OCI-LY1 (cell line): Measurements from ENCODE around the gene ZDHHC18.
A peak's percentile ranks its signal among the peaks of the same experiment; 100 is the strongest.

Experiments
- H2AFZ ChIP-seq: fragments of 200-600 bp; sonication (generic), shearing (Covaris generic); 2 replicates; pipeline ENCODE4 v1.6.0; 2014; ENCODE audit warnings: antibody characterized with exemption, mild to moderate bottlenecking, low read length
- H3F3A ChIP-seq: fragments of 200-600 bp; sonication (generic), shearing (Covaris generic); 2 replicates; pipeline ENCODE4 v1.6.0; 2014; ENCODE audit warnings: mild to moderate bottlenecking, antibody characterized with exemption, low read length, moderate library complexity; ENCODE audit not compliant: insufficient read depth
- H3K27ac ChIP-seq: fragments of 200-600 bp; sonication (generic); 2 replicates; pipeline ENCODE4 v1.5.1; 2014; ENCODE audit warnings: low read length, mixed run types, mild to moderate bottlenecking, low read depth; ENCODE audit not compliant: poor library complexity, severe bottlenecking
- H3K27me3 ChIP-seq: fragments of 200-600 bp; sonication (generic); 2 replicates; pipeline ENCODE4 v1.6.0; 2014; ENCODE audit warnings: antibody characterized with exemption, mild to moderate bottlenecking, low read length, moderate library complexity; ENCODE audit not compliant: insufficient read depth
- H3K36me3 ChIP-seq: fragments of 200-600 bp; sonication (generic); 2 replicates; pipeline ENCODE4 v1.6.1; 2014; ENCODE audit warnings: mild to moderate bottlenecking, antibody characterized with exemption, low read length, moderate library complexity, mixed read lengths; ENCODE audit not compliant: insufficient read depth
- H3K4me1 ChIP-seq: fragments of 200-600 bp; sonication (generic); 2 replicates; pipeline ENCODE4 v1.5.1; 2014; ENCODE audit warnings: mild to moderate bottlenecking, low read length, moderate library complexity; ENCODE audit not compliant: insufficient read depth, severe bottlenecking
- H3K4me2 ChIP-seq: fragments of 200-600 bp; sonication (generic), shearing (Covaris generic); 2 replicates; pipeline ENCODE4 v1.6.1; 2014; ENCODE audit warnings: low read length
- H3K4me3 ChIP-seq: fragments of 200-600 bp; sonication (generic); 2 replicates; pipeline ENCODE4 v1.5.1; 2014; ENCODE audit warnings: low read length, low read depth, mild to moderate bottlenecking, mixed read lengths; ENCODE audit not compliant: poor library complexity, severe bottlenecking
- H3K79me2 ChIP-seq: fragments of 200-600 bp; shearing (Covaris generic); 2 replicates; pipeline ENCODE4 v1.6.1; 2016; ENCODE audit warnings: mixed run types, low read length, mixed read lengths; ENCODE audit not compliant: insufficient read depth
- H3K9ac ChIP-seq: fragments of 200-600 bp; sonication (generic), shearing (Covaris generic); 2 replicates; pipeline ENCODE4 v1.6.1; 2014; ENCODE audit warnings: mild to moderate bottlenecking, low read length, mixed read lengths
- H3K9me2 ChIP-seq: fragments of 200-600 bp; sonication (generic), shearing (Covaris generic); 2 replicates; pipeline ENCODE4 v1.6.1; 2014; ENCODE audit warnings: low read depth, mild to moderate bottlenecking, low read length, mixed read lengths
- H3K9me3 ChIP-seq: fragments of 200-600 bp; shearing (Covaris generic); 2 replicates; pipeline ENCODE4 v1.6.1; 2014; ENCODE audit warnings: low read length, mixed read lengths
- H4K20me1 ChIP-seq: fragments of 200-600 bp; sonication (generic), shearing (Covaris generic); 2 replicates; pipeline ENCODE4 v1.6.0; 2016; ENCODE audit warnings: mild to moderate bottlenecking, low read length; ENCODE audit not compliant: insufficient read depth
- EZH2 ChIP-seq: fragments of 200-600 bp; sonication (generic), shearing (Covaris generic); IDR thresholded peaks from 2 replicates; pipeline ENCODE4 v1.8.0; 2017; ENCODE audit warnings: borderline replicate concordance, mixed run types, mild to moderate bottlenecking, antibody characterized with exemption, low read length, moderate library complexity, mixed read lengths
- TF ChIP-seq, protein P1 (sequence below): fragments of 200-600 bp; sonication (generic), shearing (Covaris generic); IDR thresholded peaks from 2 replicates; pipeline ENCODE4 v1.5.1; 2017; ENCODE audit warnings: mild to moderate bottlenecking, antibody characterized with exemption, low read length, moderate library complexity, mixed read lengths

Gene ZDHHC18

DNA sequence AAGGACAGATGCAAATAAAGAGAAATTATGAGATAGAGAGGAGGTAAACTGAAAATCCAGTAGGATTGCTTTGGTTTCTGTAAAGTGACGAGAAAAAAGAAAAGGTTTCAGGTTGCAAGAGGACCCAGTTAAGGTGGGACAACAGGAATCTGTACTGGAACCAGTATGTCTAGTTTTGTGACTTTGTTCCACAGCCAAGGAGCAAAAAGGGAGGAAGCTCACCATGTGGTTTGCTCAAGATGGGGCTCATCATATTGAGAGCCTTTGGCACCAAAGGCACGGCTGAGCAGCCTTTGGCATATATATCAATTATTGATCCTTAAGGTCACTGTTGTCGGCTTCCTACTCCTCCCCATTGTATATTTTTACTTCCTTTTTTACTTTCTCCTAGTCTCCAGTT, 1.8 kb upstream of the ZDHHC18 start:
- H2AFZ ChIP-seq, result no peak overlapping the region
- H3K27me3 ChIP-seq, result no peaks in the 10 kb centered on the region
- no peaks in the 10 kb centered on the region for H3K9me3 ChIP-seq
- H4K20me1 ChIP-seq, result no peaks in the 10 kb centered on the region
- no peaks in the 10 kb centered on the region for H3K36me3 ChIP-seq
- H3K9ac ChIP-seq, result no peak overlapping the region
- no peak overlapping the region for H3K4me2 ChIP-seq
- H3K4me1 ChIP-seq, result peaks cover 35% of the 10 kb centered on the region
- H3K4me3 ChIP-seq, result no peak overlapping the region
- no peaks in the 10 kb centered on the region for H3K9me2 ChIP-seq
- H3F3A ChIP-seq, result no peaks in the 10 kb centered on the region
- no peaks in the 10 kb centered on the region for H3K79me2 ChIP-seq
- no peak for TF ChIP-seq EZH2
- TF ChIP-seq, protein P1, sequence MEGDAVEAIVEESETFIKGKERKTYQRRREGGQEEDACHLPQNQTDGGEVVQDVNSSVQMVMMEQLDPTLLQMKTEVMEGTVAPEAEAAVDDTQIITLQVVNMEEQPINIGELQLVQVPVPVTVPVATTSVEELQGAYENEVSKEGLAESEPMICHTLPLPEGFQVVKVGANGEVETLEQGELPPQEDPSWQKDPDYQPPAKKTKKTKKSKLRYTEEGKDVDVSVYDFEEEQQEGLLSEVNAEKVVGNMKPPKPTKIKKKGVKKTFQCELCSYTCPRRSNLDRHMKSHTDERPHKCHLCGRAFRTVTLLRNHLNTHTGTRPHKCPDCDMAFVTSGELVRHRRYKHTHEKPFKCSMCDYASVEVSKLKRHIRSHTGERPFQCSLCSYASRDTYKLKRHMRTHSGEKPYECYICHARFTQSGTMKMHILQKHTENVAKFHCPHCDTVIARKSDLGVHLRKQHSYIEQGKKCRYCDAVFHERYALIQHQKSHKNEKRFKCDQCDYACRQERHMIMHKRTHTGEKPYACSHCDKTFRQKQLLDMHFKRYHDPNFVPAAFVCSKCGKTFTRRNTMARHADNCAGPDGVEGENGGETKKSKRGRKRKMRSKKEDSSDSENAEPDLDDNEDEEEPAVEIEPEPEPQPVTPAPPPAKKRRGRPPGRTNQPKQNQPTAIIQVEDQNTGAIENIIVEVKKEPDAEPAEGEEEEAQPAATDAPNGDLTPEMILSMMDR, result no peak
- H3K27ac ChIP-seq, result no peak overlapping the region

DNA sequence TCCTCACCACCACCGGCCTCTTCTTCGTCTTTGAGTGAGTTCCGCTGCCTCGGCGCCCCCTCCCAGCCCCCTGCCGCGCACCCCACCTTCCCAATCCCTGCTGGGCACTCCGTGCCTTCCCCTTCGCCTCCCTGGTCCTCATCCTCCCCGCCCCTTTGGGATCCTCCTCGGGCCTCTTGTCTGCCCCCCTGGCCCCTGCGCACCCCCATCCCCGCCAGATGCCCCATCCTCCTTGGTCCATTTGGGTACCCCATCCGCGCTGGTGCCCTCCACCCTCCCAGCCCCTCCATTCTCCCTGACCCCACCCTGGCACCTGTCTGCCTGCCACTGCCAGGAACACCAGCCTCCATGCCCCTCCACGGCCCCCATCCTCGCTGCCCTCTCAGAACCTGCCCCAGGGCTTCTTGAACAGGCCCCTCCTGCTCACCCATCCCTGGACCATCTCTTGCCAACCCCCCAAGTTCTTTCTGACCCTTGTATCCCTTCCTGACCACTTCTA, 667 bp downstream of the ZDHHC18 start:
- H3K4me3 ChIP-seq, result peak overlapping the region; percentile 75
- H3K27ac ChIP-seq, result no peak overlapping the region
- H4K20me1 ChIP-seq, result no peaks in the 10 kb centered on the region
- H3K27me3 ChIP-seq, result no peaks in the 10 kb centered on the region
- H3K9me3 ChIP-seq, result no peaks in the 10 kb centered on the region
- H2AFZ ChIP-seq, result no peak overlapping the region
- H3F3A ChIP-seq, result no peaks in the 10 kb centered on the region
- peak overlapping the region; percentile 81 for H3K9ac ChIP-seq
- peaks cover 29% of the 10 kb centered on the region for H3K4me1 ChIP-seq
- TF ChIP-seq, protein P1, result no peak
- TF ChIP-seq EZH2, result no peak
- peak overlapping the region; percentile 96 for H3K4me2 ChIP-seq
- H3K9me2 ChIP-seq, result no peaks in the 10 kb centered on the region
- H3K79me2 ChIP-seq, result no peaks in the 10 kb centered on the region
- H3K36me3 ChIP-seq, result 0 out of 2 replicates have a peak, but pooled peaks cover 5% of the 10 kb centered on the region

DNA sequence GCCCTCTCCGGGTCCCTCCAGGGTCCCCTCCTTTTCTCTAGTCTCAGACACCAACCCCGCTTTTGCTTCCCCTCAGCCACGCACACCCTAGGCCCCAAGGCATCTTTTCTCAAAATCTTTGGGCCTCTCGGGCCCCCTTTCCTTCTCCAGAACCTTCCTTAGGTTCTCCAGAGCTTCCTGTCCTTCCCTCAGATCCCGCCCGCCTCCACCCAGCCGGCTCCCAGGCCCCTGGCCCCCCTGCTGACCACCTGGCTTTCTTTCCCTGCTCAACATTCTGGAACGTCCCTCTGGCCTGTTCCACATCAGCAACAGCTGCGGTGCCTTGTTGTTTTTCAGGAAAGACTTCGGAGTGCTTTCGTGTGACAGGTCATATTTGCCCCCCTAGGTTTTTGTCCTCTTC, 1.2 kb downstream of the ZDHHC18 start:
- peak overlapping the region; percentile 96 for H3K4me2 ChIP-seq
- H3K79me2 ChIP-seq, result no peaks in the 10 kb centered on the region
- H4K20me1 ChIP-seq, result no peaks in the 10 kb centered on the region
- H3F3A ChIP-seq, result no peaks in the 10 kb centered on the region
- TF ChIP-seq, protein P1, result no peak
- TF ChIP-seq EZH2, result no peak
- H3K36me3 ChIP-seq, result peaks cover 9% of the 10 kb centered on the region; the same call in 1 of the 2 replicates
- H3K4me1 ChIP-seq, result peaks cover 29% of the 10 kb centered on the region
- no peak overlapping the region for H2AFZ ChIP-seq
- peak overlapping the region; percentile 81 for H3K9ac ChIP-seq
- no peaks in the 10 kb centered on the region for H3K9me2 ChIP-seq
- no peak overlapping the region for H3K27ac ChIP-seq
- H3K9me3 ChIP-seq, result no peaks in the 10 kb centered on the region
- H3K27me3 ChIP-seq, result no peaks in the 10 kb centered on the region
- peak overlapping the region; percentile 75 for H3K4me3 ChIP-seq
